Germinal center (tissue), 1 donor: ENCODE results near the gene CARD10.
A peak's percentile ranks its signal among the peaks of the same experiment; 100 is the strongest.
"Not testable (repeated sequence)": the region's sequence is repeated elsewhere in the genome, so short reads cannot be mapped to it uniquely, and the experiment has no call there.

ENCODE experiments used
- DNase-seq: peaks from one replicate; pipeline ENCODE4 v3.0.0; 2012; ENCODE audit warnings: mixed read lengths, low spot score

CARD10 gene

GRCh38 chr22:37487129-37487528, 32.1 kb downstream of the CARD10 start:
- DNase-seq: no peak

- peak; percentile 92 for DNase-seq
Observed at GRCh38 chr22:37486224-37486845, 32.9 kb downstream of the CARD10 start, which contains the start of gene MFNG. Gene MFNG (minus strand): TSS chr22:37486384. CDS start chr22:37486177, 207 bp downstream.

GRCh38 chr22:37485395-37486223, 33.6 kb downstream of the CARD10 start:
- peak; percentile 49 for DNase-seq

- peak; percentile 71 for DNase-seq
Observed at GRCh38 chr22:37484480-37485394, 34.5 kb downstream of the CARD10 start.

GRCh38 chr22:37483050-37483449, 36.2 kb downstream of the CARD10 start:
- no peak for DNase-seq

- DNase-seq: no peak
Observed at GRCh38 chr22:37482244-37482643, 37.0 kb downstream of the CARD10 start.

GRCh38 chr22:37481347-37481907, 37.8 kb downstream of the CARD10 start:
- DNase-seq: no peak

GRCh38 chr22:37480387-37481346, 38.5 kb downstream of the CARD10 start:
- DNase-seq: no peak

GRCh38 chr22:37479196-37479595, 40.0 kb downstream of the CARD10 start:
- DNase-seq: no peak

- DNase-seq: peak; percentile 73
Observed at GRCh38 chr22:37476389-37477329, 42.6 kb downstream of the CARD10 start.

GRCh38 chr22:37474447-37475090, 44.6 kb downstream of the CARD10 start:
- DNase-seq: no peak

GRCh38 chr22:37473437-37473946, 45.7 kb downstream of the CARD10 start:
- no peak for DNase-seq

GRCh38 chr22:37472418-37473006, 46.7 kb downstream of the CARD10 start:
- DNase-seq: peak; percentile 64

GRCh38 chr22:37471727-37472417, 47.3 kb downstream of the CARD10 start:
- no peak for DNase-seq

GRCh38 chr22:37470087-37470445, 49.1 kb downstream of the CARD10 start:
- no peak for DNase-seq

- no peak for DNase-seq
Observed at GRCh38 chr22:37469416-37470086, 49.7 kb downstream of the CARD10 start.

- DNase-seq: not testable (repeated sequence)
Observed at GRCh38 chr22:37468201-37468695, 51.0 kb downstream of the CARD10 start.
